Liver (tissue), 3 donors: ENCODE measurements around the gene CHID1.

Source experiments
- EGR1 ChIP-seq, 2 donors: IDR thresholded peaks; 2 replicates each; pipeline ENCODE4 v1.6.1; 2016 to 2018; ENCODE audit warnings: antibody characterized with exemption in 2 of 2, low read depth in 2 of 2
- FOXA1 ChIP-seq: IDR thresholded peaks from 2 replicates; pipeline ENCODE4 v1.6.1; 2016; ENCODE audit warnings: antibody characterized with exemption
- GABPA ChIP-seq, 2 donors: IDR thresholded peaks in 1 of 2; conservative IDR thresholded peaks in 1 of 2; 2 replicates each; pipeline ENCODE4 v1.6.1; 2016; ENCODE audit warnings: antibody characterized with exemption in 2 of 2, mild to moderate bottlenecking in 1 of 2, moderate library complexity in 1 of 2
- HNF4A ChIP-seq, 2 donors: conservative IDR thresholded peaks; 2 replicates each; pipeline ENCODE4 v1.6.1; 2016; ENCODE audit warnings: antibody characterized with exemption in 2 of 2, mild to moderate bottlenecking in 2 of 2
- JUND ChIP-seq, 2 donors: IDR thresholded peaks; 2 replicates each; pipeline ENCODE4 v1.6.1; 2016; ENCODE audit warnings: antibody characterized with exemption in 2 of 2
- RAD21 ChIP-seq, 2 donors: IDR thresholded peaks; 2 replicates each; pipeline ENCODE4 v1.6.1; 2016; ENCODE audit warnings: antibody characterized with exemption in 2 of 2, mild to moderate bottlenecking in 2 of 2
- RXRA ChIP-seq, 2 donors: IDR thresholded peaks; 2 replicates each; pipeline ENCODE4 v1.6.1; 2017 to 2018; ENCODE audit warnings: antibody characterized with exemption in 2 of 2, mild to moderate bottlenecking in 1 of 2
- SP1 ChIP-seq: IDR thresholded peaks from 2 replicates; pipeline ENCODE4 v1.6.1; 2018; ENCODE audit warnings: antibody characterized with exemption, mild to moderate bottlenecking
- TAF1 ChIP-seq: conservative IDR thresholded peaks from 2 replicates; pipeline ENCODE4 v1.6.1; 2016; ENCODE audit warnings: antibody characterized with exemption, mild to moderate bottlenecking
- ZBTB33 ChIP-seq: IDR thresholded peaks from 2 replicates; pipeline ENCODE4 v1.6.1; 2016; ENCODE audit warnings: antibody characterized with exemption
- TF ChIP-seq, protein P1 (sequence below): IDR thresholded peaks from 2 replicates; pipeline ENCODE4 v1.6.1; 2016; ENCODE audit warnings: antibody characterized with exemption, mild to moderate bottlenecking
- TF ChIP-seq, protein P2 (sequence below): fragments of 150-350 bp; IDR thresholded peaks from 2 replicates; pipeline ENCODE4 v1.5.1; 2017; ENCODE audit warnings: improper control_type of control experiment, low read depth, low read length; ENCODE audit not compliant: missing input control
- TF ChIP-seq, protein P3 (sequence below): IDR thresholded peaks from 2 replicates; pipeline ENCODE4 v1.6.1; 2016; ENCODE audit warnings: antibody characterized with exemption
- TF ChIP-seq, protein P4 (sequence below): IDR thresholded peaks from 2 replicates; pipeline ENCODE4 v1.6.1; 2016; ENCODE audit warnings: antibody characterized with exemption
- donor health status: healthy.
- donor health status: healthy.

GRCh38 chr11:923691-924405 is 13.2 kb upstream of the CHID1 start:
- TF ChIP-seq, protein P1, sequence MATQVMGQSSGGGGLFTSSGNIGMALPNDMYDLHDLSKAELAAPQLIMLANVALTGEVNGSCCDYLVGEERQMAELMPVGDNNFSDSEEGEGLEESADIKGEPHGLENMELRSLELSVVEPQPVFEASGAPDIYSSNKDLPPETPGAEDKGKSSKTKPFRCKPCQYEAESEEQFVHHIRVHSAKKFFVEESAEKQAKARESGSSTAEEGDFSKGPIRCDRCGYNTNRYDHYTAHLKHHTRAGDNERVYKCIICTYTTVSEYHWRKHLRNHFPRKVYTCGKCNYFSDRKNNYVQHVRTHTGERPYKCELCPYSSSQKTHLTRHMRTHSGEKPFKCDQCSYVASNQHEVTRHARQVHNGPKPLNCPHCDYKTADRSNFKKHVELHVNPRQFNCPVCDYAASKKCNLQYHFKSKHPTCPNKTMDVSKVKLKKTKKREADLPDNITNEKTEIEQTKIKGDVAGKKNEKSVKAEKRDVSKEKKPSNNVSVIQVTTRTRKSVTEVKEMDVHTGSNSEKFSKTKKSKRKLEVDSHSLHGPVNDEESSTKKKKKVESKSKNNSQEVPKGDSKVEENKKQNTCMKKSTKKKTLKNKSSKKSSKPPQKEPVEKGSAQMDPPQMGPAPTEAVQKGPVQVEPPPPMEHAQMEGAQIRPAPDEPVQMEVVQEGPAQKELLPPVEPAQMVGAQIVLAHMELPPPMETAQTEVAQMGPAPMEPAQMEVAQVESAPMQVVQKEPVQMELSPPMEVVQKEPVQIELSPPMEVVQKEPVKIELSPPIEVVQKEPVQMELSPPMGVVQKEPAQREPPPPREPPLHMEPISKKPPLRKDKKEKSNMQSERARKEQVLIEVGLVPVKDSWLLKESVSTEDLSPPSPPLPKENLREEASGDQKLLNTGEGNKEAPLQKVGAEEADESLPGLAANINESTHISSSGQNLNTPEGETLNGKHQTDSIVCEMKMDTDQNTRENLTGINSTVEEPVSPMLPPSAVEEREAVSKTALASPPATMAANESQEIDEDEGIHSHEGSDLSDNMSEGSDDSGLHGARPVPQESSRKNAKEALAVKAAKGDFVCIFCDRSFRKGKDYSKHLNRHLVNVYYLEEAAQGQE, result no peak
- TF ChIP-seq HNF4A (conservative IDR thresholded peaks at IDR 0.05) (no peak), RAD21 (IDR thresholded peaks at IDR 0.05) (no peak), TAF1 (no peak), GABPA (IDR thresholded peaks at IDR 0.05 in 1 of 2, conservative IDR thresholded peaks at IDR 0.05 in 1 of 2) (no peak), ZBTB33 (no peak), FOXA1 (no peak), EGR1 (IDR thresholded peaks at IDR 0.05; ENCODE audit: low read depth in 2 of 2) (no peak), SP1 (no peak), JUND (IDR thresholded peaks at IDR 0.05) (no peak), RXRA (IDR thresholded peaks at IDR 0.05) (no peak)
- TF ChIP-seq, protein P2, sequence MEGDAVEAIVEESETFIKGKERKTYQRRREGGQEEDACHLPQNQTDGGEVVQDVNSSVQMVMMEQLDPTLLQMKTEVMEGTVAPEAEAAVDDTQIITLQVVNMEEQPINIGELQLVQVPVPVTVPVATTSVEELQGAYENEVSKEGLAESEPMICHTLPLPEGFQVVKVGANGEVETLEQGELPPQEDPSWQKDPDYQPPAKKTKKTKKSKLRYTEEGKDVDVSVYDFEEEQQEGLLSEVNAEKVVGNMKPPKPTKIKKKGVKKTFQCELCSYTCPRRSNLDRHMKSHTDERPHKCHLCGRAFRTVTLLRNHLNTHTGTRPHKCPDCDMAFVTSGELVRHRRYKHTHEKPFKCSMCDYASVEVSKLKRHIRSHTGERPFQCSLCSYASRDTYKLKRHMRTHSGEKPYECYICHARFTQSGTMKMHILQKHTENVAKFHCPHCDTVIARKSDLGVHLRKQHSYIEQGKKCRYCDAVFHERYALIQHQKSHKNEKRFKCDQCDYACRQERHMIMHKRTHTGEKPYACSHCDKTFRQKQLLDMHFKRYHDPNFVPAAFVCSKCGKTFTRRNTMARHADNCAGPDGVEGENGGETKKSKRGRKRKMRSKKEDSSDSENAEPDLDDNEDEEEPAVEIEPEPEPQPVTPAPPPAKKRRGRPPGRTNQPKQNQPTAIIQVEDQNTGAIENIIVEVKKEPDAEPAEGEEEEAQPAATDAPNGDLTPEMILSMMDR, result no peak
- TF ChIP-seq, protein P3, sequence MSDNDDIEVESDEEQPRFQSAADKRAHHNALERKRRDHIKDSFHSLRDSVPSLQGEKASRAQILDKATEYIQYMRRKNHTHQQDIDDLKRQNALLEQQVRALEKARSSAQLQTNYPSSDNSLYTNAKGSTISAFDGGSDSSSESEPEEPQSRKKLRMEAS, result no peak
- TF ChIP-seq, protein P4, sequence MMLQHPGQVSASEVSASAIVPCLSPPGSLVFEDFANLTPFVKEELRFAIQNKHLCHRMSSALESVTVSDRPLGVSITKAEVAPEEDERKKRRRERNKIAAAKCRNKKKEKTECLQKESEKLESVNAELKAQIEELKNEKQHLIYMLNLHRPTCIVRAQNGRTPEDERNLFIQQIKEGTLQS, result no peak
